SH-SY5Y (cell line): ENCODE measurements around the gene PRRG2.

Experiments used
- GATA2 ChIP-seq: IDR thresholded peaks from 2 replicates; pipeline ENCODE4 v1.6.1; 2011; ENCODE audit warnings: mild to moderate bottlenecking, low read depth, low read length
- GATA3 ChIP-seq: IDR thresholded peaks from 2 replicates; pipeline ENCODE4 v1.6.1; 2011; ENCODE audit warnings: low read depth, mild to moderate bottlenecking, low read length, moderate library complexity

Gene PRRG2

DNA sequence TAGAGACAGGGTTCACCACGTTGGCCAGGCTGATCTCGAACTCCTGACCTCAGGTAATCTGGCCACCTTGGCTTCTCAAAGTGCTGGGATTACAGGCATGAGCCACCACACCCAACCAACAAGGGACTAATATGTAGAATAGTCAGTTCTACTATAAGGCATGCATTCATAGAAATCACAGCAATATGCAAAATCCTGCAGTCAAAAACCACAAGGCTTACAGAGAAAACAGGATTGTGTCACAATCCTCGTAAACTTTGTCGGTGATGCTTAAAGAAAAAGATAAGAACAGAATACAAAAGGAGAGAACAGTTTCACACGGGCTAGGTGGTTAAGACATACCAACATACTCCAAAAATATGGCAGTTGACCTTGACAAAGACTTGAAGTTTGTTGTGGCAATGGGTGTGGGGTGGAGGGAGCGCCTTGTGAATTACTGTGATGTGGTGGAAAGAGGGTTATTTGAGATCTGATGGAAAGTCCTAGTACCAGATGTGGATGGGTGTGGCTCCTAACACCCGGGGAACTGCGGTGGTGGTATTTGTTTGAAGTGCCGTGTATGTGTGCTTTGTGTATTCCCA, 13.2 kb upstream of the PRRG2 start:
- TF ChIP-seq GATA2 = no peak
- no peak for TF ChIP-seq GATA3

DNA sequence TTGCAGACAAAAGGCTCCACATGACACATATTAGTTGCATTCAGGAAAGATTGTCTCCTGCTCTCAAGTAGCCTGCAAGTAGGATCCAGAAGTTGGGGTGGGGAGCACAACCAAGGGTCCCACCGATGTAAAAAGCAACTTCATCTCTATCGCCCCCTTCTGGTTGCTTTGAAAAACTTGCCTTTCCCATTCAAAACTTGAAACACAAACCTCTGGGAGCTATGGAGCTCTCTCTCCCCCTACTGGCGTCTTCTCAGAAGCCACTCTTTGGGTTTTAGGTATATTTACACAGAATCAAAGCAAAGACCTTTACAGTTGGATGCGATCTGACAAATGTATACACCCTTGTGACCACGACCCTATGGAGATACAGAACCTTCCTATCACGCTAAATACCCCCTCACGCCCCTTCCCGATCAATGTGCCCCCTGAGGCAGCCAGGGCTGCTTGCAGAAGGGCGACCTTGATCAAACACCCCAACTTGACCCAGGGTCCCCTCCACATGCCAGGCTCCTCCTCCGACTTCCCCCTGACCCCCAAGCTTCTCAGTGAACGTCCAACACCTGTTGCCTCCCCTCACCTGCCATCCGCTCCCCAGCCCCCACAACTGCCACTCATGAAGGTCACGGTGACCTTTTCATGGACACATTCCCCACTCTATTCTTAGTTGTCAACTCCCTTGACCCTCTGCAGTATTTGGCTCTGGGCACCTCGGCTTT, 10.8 kb upstream of the PRRG2 start:
- no peak for TF ChIP-seq GATA3
- TF ChIP-seq GATA2 = no peak

GRCh38 chr19:49570997-49571676, 10.0 kb upstream of the PRRG2 start:
- TF ChIP-seq GATA3 = no peak
- no peak for TF ChIP-seq GATA2

DNA sequence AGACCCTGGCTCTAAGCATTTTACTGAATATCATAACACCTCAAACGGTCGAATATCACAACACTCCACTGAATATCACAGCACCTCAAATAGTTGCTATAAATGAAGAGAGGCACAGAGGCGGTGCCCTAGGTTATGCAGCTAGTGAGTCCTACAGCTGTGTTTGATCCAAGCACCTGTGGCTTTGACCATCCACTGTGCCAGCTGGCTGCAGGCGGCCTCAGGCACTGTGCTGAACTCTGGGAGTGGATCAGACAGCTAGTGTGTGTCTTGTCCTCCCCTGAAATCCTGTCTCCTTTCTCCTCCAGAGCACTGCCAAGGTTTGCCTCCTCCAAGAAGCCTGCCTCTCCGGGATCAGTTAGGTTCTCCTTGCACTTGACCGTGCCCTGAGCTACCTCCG, 8.1 kb upstream of the PRRG2 start:
- no peak for TF ChIP-seq GATA2
- no peak for TF ChIP-seq GATA3

- no peak for TF ChIP-seq GATA2
- TF ChIP-seq GATA3 = no peak
Measured at GRCh38 chr19:49573425-49573824, 7.7 kb upstream of the PRRG2 start.

DNA sequence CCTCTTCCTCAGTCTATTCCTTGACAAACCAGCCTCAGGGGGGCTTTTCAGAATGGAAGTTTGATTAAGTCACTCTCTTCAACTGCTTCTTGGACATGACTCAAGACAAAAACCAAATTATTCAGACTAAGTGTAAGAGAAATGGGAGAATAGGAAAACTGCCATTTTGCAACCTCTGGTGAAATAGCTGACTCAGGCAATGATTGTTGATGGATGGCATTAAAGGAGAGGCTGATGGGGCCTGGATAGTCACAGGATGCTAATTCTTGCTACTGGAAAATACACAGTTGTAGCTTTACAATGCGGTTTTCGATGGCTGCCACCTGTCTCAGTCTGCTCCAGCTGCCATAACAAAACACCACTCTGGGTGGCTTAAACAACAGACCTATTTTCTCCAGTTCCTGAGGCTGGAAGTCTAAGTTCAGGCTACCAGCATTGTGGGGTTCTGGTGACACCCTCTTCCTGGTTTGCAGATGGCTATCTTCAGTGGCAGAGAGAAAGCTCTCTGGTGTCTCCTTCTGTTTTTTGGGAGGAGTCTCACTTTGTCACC, 6.8 kb upstream of the PRRG2 start:
- TF ChIP-seq GATA2 (no peak), GATA3 (no peak)

DNA sequence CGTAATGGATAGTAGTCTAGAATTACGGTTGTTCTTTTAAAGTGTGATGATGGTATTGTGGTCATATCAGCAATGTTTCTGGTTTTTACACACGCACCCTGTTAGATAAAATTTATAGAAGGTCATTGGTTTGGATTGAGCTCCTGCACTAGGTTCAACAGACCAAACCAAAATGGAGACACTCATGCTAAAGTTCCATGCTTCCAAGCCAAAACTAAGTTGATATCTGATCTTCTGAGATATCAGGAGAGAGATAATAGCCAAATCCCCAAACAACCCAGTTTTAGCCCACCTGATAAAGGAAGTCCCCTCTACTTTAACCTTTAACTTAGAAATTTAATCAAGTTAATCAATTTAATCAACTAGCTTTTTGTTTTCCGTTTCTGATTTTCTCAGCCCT, 1.9 kb upstream of the PRRG2 start:
- TF ChIP-seq GATA2 (no peak), GATA3 (no peak)

DNA sequence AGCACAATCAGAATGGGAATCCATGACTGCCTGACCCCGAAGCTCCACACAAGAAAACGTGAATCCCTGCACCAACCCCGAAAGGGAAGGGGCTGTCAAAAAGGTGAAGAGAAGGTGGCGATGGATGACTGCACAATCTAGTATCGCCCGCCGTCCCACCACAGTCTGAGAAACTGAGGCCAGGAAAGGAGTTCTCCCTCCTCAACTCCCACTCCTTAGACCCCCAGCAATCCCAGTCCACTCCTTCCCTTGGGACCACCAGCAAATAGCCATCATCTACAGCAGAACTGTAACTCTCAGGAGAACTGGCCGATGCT, 1.2 kb upstream of the PRRG2 start:
- TF ChIP-seq GATA3 (no peak), GATA2 (no peak)

DNA sequence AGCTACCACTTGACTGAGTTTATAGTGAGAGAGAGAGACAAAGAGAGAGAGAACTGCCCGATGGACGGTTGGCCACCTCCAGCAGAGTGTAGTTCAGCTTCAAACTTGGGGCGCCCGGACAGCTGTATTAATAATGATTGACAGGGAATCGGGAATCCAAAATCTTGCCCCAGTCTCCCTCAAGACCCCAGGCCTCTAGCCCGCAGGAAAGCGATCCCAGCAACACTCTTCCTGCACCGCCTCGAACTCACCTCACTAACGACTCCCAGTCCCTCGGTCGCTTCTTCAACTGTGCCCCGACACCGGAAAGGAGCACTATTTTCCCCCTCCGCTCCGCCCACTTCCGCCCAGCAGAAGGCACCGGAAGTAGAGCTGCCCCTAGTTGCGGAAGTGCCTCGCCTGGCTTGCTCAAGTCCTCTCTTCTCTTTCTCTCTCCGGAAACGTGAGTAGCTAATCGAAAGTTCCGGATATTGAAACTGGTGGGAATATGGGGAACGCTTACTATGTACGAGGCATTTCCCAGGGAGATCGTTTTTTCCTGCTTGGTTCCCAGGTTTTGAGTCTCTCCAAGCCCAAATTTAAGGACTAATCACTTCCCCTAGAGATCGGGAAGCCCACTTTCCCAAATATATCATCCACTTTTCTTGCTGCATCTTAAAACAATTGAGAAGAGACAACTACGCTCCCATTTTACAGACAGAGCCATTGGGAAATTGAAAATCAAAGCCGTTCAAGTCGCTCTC, 681 bp upstream of the PRRG2 start, which contains the start of gene NOSIP:
TSS of gene NOSIP (minus strand) at position 293 of the 743 bp plus-strand sequence. CDS start 19,865 bp downstream, outside the sequence.
- TF ChIP-seq GATA3 (no peak), GATA2 (no peak)

DNA sequence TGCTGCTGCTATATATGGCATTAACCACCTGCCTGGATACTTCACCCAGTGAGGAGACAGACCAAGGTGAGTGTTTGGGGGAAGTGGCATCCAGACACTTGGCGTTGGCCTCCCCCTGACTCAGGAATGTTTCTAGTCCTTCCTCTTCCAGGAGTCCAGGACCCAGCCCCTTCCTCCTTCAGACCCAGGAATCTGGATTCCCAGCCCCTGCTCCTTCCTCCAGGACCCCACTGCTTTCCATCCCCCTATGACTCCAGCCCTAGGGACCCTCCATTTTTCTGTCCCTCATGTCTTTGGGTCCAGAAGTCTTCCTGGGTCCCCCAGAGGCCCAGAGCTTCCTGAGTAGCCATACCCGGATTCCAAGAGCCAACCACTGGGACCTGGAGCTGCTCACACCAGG, 2.1 kb downstream of the PRRG2 start:
- no peak for TF ChIP-seq GATA3
- TF ChIP-seq GATA2 = no peak

DNA sequence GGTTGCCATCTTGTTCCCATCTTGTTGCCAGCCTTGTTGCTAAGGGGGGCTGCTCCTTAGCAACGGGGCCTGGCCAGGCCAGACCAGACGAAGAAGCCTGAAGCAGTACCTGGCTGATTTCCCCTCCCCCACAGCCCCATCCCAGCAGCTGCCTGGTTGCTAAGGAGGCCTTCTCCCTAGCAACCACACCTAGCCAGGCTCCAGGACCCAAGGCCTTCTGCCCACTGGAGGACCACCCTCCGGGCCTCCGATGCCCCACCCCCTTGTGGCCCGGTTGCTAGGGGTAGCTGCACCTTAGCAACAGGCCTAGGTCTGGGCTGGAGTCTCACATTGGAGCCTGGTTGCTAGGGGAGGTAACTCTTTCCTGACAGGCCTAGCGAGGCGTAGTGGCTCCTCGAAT, 3.9 kb downstream of the PRRG2 start:
- TF ChIP-seq GATA2 (no peak), GATA3 (no peak)

GRCh38 chr19:49587227-49587626, 6.1 kb downstream of the PRRG2 start:
- TF ChIP-seq GATA2 (no peak), GATA3 (no peak)

DNA sequence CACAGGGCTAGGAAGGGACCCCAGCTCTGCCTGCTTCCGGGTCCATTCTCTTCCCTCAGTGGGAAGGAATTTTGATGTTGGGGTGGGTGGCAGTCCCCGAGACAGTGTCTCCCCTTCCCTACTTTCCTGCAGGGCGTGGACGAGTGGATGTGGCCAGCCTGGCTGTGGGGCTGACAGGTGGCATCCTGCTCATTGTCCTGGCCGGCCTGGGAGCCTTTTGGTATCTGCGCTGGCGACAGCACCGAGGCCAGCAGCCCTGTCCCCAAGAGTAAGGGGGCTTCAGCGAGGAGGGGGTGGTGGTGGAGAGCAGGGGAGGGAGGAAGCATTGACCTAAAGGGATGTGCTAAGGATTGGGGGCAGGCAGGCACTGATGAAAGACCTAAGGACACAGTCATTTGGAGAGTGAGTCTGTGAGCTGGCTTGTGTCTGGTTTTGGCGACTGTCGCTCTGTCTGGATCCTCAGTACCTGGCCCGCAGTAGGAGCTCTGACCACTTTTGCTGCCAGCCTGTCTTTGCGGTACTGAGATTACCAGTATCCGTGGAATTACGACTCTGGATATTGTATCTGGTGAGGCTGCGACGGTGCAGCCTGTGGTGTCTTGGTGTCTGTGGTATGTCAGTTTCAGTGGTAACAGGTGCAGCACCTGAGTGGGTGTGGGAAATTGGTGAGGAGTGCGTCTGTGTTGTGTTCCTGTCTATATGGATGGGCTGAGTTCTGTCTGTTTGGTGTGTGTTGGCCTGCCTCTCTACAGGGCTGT, 7.4 kb downstream of the PRRG2 start:
- TF ChIP-seq GATA3 = no peak
